C4-2B (cell line): ENCODE results near the gene UBE2U.

Source experiments
- ZFX ChIP-seq: fragments of 450-650 bp; IDR thresholded peaks from 2 replicates; pipeline ENCODE4 v1.6.1; 2017
- TF ChIP-seq, protein P1 (sequence below): fragments of 450-650 bp; conservative IDR thresholded peaks from 2 replicates; pipeline ENCODE4 v1.5.1; 2017; ENCODE audit warnings: mild to moderate bottlenecking

GRCh38 chr1:64282351-64282750, 78.9 kb downstream of the UBE2U start:
- TF ChIP-seq, protein P1, sequence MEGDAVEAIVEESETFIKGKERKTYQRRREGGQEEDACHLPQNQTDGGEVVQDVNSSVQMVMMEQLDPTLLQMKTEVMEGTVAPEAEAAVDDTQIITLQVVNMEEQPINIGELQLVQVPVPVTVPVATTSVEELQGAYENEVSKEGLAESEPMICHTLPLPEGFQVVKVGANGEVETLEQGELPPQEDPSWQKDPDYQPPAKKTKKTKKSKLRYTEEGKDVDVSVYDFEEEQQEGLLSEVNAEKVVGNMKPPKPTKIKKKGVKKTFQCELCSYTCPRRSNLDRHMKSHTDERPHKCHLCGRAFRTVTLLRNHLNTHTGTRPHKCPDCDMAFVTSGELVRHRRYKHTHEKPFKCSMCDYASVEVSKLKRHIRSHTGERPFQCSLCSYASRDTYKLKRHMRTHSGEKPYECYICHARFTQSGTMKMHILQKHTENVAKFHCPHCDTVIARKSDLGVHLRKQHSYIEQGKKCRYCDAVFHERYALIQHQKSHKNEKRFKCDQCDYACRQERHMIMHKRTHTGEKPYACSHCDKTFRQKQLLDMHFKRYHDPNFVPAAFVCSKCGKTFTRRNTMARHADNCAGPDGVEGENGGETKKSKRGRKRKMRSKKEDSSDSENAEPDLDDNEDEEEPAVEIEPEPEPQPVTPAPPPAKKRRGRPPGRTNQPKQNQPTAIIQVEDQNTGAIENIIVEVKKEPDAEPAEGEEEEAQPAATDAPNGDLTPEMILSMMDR, result no peak
- no peak for TF ChIP-seq ZFX
